Stimulated activated CD4-positive, alpha-beta T cell treated with anti-CD3 and anti-CD28 coated beads, TNF-alpha, amount 100 ng/mL, for 24 hours (primary cell): ENCODE measurements around the gene FBLN1.
"Not testable (repeated sequence)": the region's sequence is repeated elsewhere in the genome, so short reads cannot be mapped to it uniquely, and the experiment has no call there.

ENCODE experiments used
- DNase-seq, 3 experiments: peaks; one replicate each; pipeline ENCODE4 v3.0.0-alpha.2; 2020; ENCODE audit warnings: low read depth in 3 of 3

The FBLN1 gene

GRCh38 chr22:45476814-45477213, 25.9 kb upstream of the FBLN1 start:
- DNase-seq = no peak

GRCh38 chr22:45477366-45478107, 25.1 kb upstream of the FBLN1 start:
- DNase-seq = no peak

- no peak for DNase-seq
These were observed 24.4 kb upstream of the FBLN1 start for GRCh38 chr22:45478108-45478771.

GRCh38 chr22:45480717-45481116, 22.0 kb upstream of the FBLN1 start:
- DNase-seq = no peak

- DNase-seq = no peak
These were observed 21.0 kb upstream of the FBLN1 start for GRCh38 chr22:45481661-45482060.

- no peak for DNase-seq
These were observed 20.5 kb upstream of the FBLN1 start for GRCh38 chr22:45482169-45482568.

- no peak for DNase-seq
These were observed 19.4 kb upstream of the FBLN1 start for GRCh38 chr22:45483319-45483718.

- DNase-seq = no peak
These were observed 18.7 kb upstream of the FBLN1 start for GRCh38 chr22:45483918-45484499.

GRCh38 chr22:45484742-45485141, 17.9 kb upstream of the FBLN1 start:
- DNase-seq = no peak

- DNase-seq = no peak
These were observed 17.4 kb upstream of the FBLN1 start for GRCh38 chr22:45485261-45485660.

- no peak for DNase-seq
These were observed 13.8 kb upstream of the FBLN1 start for GRCh38 chr22:45488764-45489370.

- DNase-seq = no peak
These were observed 11.8 kb upstream of the FBLN1 start for GRCh38 chr22:45490836-45491235.

- no peak for DNase-seq
These were observed 10.8 kb upstream of the FBLN1 start for GRCh38 chr22:45491841-45492240.

GRCh38 chr22:45493286-45493771, 9.4 kb upstream of the FBLN1 start:
- no peak for DNase-seq

GRCh38 chr22:45494306-45494705, 8.4 kb upstream of the FBLN1 start:
- DNase-seq = not testable (repeated sequence)

- DNase-seq = not testable (repeated sequence)
These were observed 7.1 kb upstream of the FBLN1 start for GRCh38 chr22:45495616-45496015.

- DNase-seq = no peak
These were observed 6.2 kb upstream of the FBLN1 start for GRCh38 chr22:45496451-45496941.

GRCh38 chr22:45497351-45498145, 5.1 kb upstream of the FBLN1 start:
- no peak for DNase-seq

- no peak for DNase-seq
These were observed 2.9 kb upstream of the FBLN1 start for GRCh38 chr22:45499746-45500145.

GRCh38 chr22:45503050-45503815, 550 bp downstream of the FBLN1 start:
- DNase-seq = no peak
